Glomerular visceral epithelial cell (primary cell): ENCODE results near the gene CHID1.

Experiments
- DNase-seq: peaks from one replicate; pipeline ENCODE4 v3.0.0-alpha.2; 2016; ENCODE audit errors: extremely low spot score

CHID1 gene

DNA sequence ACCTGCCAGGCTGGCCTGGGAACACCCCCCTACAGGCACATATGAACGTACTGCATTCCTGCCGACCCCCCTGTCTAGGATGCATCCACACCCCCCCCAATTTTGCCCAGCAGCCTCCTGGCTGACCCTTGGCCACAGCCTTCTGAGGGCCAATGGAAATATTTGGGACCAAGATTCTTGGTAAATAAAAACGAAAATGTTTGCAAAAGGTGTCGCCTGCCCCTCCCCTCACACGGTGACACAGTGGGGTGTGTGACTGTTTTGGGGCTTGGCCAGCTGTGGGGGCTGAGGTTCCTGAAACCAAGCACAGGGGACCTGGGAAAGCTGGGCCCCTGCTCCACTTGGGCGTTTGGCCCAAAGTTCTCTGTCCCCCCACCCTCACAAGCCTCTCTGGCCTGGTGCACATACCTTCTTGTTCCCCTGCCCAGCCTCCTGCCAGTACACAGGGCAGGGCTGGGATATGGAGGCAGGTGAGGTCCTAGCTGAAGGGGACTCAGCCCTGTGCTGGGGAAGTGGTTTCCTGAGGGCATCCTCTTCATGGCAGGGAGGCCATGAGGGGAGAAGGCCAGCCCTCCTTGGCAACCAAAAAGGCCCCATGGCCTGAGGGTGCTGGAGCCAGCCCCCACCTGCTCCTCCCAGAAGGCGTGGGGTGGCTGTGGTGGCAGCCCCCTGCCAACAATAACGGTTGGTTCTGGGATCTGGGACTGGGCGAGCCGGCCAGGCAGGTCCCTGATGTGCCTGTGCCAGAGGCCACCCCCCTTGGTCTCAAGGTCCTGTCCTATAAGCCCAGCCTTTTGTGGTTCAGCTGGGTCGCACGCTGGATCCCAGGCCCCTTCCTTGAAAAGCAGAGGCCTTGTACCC lies 85.0 kb downstream of the CHID1 start:
- DNase-seq = no peak

DNA sequence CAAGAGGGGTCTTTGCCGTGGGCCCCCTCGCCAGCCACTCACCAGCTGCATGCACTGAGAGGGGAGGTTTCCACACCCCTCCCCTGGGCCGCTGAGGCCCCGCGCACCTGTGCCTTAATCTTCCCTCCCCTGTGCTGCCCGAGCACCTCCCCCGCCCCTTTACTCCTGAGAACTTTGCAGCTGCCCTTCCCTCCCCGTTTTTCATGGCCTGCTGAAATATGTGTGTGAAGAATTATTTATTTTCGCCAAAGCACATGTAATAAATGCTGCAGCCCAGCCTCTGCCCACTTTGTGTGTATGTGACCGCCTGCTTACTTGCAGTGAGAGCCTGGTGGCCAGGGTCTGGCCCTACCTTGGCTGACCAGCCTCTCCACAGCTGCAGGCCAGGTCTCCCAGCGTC lies 85.7 kb downstream of the CHID1 start:
- DNase-seq = no peak

DNA sequence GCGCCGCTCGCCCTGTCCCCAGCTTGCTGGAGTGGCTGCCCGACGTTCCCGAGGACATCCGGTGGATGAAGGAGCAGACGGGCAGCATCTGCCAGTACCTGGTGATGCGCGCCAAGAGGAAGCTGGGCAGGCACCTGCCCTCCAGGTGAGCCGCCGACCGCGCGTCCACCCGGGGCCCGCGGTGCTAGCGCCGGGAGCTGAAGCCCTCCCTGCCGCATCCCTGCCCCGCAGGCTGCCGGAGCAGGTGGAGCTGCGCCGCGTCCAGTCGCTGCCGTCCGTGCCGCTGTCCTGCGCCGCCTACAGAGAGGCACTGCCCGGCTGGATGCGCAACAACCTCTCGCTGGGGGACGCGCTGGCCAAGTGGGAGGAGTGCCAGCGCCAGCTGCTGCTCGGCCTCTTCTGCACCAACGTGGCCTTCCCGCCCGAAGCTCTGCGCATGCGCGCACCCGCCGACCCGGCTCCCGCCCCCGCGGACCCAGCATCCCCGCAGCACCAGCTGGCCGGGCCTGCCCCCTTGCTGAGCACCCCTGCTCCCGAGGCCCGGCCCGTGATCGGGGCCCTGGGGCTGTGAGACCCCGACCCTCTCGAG lies 86.2 kb downstream of the CHID1 start:
- no peak for DNase-seq

DNA sequence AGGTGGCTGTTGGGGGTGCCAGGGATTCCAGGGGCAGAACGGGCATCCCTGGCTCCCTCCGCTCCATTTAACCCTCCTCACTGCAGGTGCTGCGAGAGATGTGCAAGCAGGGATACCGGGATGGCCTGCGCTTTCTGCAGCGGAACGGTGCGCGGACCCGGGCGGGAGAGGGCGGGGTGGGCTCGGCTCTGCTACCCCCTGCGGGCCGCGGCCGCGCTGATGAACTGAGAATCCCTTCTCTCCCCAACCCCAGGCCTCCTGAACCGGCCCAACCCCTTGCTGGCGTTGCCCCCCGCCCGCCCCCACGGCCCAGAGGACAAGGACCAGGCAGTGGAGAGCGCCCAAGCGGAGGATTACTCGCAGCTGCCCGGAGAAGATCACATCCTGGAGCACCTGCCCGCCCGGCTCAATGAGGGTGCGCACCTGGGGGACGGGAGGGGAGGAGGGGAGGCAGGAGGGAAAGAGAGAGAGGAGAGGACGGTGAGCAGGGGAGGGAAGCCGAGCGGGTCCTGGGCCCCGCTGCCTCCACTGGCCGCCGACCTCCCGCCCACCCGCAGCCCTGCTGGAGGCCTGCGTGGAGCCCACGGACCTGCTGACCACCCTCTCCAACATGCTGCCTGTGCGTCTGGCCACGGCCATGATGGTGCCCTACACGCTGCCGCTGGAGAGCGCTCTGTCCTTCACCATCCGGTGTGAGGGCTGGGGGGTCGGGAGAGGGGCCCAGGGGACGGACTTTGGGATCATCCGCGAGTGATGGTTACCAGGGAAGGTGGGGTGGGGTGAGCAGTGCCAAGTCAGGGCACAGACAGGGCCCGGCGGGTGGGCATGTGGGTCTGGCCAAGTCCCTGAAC lies 86.9 kb downstream of the CHID1 start:
- no peak for DNase-seq

DNA sequence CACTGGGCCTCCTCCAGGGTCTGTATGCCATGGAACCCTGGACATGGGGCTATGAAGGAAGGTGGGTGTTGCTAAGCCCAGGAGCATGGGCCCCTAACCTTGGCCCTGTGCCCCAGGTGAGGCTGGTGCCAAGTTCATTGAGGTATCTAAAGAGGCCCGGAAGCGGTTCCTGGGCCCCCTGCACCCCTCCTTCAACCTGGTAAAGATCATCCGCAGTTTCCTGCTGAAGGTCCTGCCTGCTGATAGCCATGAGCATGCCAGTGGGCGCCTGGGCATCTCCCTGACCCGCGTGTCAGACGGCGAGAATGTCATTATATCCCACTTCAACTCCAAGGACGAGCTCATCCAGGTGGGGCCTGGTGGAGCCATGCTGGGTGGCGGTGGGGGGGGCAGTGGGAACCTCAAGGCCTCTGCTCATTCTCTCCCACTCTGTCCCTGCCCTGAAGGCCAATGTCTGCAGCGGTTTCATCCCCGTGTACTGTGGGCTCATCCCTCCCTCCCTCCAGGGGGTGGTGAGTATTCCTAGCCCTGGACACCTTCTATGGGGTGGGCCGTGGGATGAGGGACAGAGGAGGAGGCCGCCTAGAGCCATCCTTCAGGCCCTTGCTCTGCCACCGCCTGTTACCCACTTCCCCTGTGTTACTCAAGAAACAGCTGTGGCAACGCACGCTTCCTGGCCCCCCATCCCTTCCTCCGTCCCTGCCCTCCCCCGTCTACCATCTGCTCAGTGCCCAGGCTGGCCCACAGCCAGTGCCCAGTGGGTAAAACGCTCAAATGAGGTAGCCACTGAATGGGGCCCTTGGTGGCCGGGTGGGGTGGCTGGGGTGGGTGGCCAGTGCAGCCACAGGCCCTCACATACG lies 88.9 kb downstream of the CHID1 start:
- no peak for DNase-seq

DNA sequence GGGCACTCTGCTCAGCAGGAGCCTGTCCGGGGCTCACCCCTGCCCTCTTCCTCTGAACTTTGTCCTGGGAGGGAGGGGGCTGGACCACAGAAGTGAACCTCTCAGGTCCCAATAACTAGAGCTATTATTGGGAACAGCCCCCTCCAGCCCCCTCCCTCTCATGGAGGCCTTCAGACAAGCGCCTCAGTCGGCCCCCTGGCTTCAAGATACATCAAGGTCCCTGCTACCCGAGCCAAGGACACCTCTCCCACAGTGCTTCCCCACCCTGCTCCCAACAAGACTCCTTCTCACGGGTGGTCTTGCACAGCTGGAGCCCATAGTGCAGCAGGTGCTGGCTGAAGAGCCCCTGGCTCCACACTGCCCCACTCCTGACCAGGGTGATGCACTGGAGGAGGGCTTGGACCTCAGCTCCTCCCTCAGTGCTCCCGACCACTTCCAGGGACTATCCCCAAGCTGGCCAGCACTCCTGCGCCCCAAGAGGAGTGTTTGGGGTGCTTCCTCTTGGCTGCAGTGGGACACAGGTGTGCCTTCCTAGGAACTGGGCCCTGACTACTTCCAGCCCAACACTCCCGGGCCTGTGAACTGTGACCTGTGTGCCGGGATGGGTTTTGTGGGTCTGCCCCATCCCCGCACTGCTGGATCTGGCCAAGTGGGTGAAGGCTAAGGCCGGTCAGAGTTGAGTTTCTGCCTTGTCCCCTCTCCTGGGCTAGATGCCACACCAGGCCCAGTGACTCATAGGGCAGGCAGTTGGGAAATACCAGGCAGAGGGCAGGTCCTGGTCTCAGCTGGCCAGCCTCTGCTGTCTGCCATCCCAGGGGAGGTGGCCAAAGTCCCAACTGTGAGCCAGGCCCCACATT lies 89.7 kb downstream of the CHID1 start:
- DNase-seq = peak; percentile 85

DNA sequence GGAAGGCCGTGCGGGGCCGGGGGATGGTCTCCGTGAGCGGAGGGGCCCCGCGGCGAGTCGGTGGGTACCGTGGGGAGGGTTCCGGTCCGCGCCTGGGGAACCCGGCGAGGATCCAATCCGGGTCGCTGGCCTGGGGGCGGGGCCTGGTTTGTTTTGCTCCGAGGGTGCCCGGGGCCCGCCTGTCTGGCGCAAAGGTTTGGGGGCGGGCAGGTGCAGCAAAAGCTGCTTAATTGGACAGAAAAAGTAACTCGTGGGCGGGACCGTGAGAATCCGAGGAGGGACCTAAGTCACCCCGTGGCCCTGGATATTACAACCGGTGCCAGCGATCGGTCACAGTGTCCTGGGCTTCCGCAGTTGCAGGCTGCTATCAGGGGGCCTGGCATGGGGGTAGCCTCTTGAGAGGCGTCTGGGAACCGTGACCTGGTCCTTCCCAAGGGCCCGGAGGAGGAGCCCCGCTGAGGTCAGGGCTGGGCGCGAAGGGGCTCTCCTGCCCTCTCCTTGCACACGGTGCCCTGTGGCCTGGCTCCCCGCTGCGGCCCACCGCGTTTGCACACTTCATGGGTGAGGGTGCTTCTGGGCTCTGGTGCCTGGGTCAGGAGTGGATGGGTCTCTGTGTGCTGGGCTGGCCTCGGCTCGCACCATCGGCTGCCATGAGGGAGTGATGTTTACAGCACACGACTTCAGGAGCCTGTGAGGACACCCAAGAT lies 90.5 kb downstream of the CHID1 start:
- DNase-seq = peak; percentile 86

DNA sequence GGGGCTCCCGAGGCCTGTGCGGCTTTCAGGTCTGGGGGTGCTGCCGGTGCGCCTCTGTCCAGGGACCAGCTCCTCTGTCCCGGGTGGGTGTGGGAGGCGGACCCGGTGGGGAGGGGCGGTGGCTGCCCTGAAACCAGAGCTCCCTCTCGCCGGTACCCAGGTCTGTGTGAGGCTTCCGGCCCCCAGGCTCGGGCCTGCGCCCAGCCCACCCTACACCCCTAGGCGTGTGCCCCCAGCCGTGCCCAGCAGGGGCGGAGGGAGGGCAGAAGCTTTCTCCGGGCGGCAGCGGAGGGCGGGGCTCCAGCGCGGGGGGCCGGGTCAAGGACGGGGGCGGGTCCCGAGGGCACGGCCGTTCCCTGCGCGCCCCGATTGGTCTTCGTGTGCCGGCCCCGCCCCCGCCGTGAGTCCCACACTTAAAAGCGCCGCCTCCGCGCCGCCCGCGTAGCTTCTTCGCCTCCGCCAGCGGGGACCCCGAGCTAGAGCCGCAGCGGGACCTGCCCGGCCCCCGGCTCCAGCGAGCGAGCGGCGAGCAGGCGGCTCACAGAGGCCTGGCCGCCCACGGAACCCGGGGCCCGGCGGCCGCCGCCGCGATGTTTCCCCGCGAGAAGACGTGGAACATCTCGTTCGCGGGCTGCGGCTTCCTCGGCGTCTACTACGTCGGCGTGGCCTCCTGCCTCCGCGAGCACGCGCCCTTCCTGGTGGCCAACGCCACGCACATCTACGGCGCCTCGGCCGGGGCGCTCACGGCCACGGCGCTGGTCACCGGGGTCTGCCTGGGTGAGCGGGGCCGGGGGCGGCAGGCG lies 91.3 kb downstream of the CHID1 start:
- DNase-seq = peak; percentile 92

DNA sequence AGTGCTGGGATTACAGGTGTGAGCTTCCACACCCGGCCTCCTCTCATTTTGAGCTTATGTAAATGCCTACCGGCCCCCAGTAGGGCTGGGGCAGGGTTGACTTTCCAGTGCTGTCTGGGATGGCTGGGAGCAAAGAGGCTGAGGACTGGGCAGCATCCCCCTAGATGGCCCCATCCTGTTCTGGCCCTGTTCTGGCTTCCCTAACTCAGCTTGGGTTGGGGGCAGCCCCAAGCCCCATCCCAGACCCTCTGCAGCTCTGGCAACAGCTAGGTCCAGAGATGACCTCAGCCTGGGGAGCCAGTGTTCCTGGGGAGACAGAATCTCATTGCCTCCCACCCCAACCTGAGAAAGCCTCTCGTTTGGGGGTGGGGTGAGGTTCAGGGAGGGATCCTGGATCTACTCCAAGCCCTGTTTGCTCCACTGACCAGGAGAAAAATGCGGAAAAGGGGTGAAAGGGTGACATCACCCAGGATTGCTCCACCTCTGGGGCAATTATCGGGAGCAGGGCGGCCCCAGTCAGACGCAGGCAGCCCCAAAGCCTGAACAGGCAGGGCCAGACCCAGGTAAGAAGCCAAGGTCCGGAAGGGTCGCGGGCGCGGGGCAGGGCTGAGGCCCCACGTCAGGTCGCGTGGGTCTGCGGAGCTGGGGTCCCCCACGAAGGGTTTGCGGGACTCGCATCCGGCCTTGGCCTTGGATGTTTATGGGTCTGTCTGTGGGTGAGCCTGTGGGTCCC lies 92.0 kb downstream of the CHID1 start, which contains the start of gene PNPLA2:
TSS of gene PNPLA2 (plus strand) at position 519 of the 733 bp plus-strand sequence. CDS start 805 bp downstream, outside the sequence.
- DNase-seq = peak; percentile 89
